ENCODE measurements around the gene GLRA1.

GLRA1 gene

DNA sequence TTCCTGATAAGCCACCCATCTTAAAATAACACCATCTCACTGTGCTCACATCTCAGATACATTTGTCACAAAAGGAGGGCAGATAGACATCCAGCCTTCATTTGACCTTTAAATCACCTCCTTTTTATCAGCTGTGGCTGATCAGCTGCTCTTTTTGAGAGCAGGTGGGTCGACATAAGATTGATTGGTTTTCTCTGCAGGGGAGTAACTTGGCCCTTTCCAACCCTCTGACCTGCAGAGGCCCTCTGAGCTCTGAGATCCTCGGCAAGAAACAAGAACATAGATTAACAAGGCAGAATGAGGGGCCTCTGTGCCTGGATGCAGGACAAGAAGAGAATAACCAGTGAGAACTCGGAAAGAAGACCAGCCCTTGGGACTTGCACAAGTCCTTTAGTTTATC, 33.5 kb upstream of the GLRA1 start:
- Histone ChIP-seq H3K27ac (ENCODE audit: low read depth, low read length, poor library complexity, severe bottlenecking) (no peak overlapping the region), H3K79me2 (ENCODE audit: insufficient read depth, low read length) (no peaks in the 10 kb centered on the region), H3K27me3 (ENCODE audit: insufficient read depth, low read length) (no peaks in the 10 kb centered on the region), H4K20me1 (ENCODE audit: insufficient read depth, low read length) (no peaks in the 10 kb centered on the region), H3K9me3 (ENCODE audit: low read length) (no peaks in the 10 kb centered on the region), H2AFZ (ENCODE audit: low read length) (no peak overlapping the region), H3K4me3 (ENCODE audit: low read depth, low read length, poor library complexity, severe bottlenecking) (no peak overlapping the region), H3K9me2 (ENCODE audit: low read depth, low read length) (no peaks in the 10 kb centered on the region), H3K9ac (ENCODE audit: low read length) (no peak overlapping the region), H3K4me1 (ENCODE audit: insufficient read depth, low read length, severe bottlenecking) (no peaks in the 10 kb centered on the region), H3K36me3 (ENCODE audit: insufficient read depth, low read length) (no peaks in the 10 kb centered on the region), H3F3A (ENCODE audit: insufficient read depth, low read length) (no peaks in the 10 kb centered on the region), H3K4me2 (ENCODE audit: low read length) (no peak overlapping the region)
- TF ChIP-seq, protein P1, sequence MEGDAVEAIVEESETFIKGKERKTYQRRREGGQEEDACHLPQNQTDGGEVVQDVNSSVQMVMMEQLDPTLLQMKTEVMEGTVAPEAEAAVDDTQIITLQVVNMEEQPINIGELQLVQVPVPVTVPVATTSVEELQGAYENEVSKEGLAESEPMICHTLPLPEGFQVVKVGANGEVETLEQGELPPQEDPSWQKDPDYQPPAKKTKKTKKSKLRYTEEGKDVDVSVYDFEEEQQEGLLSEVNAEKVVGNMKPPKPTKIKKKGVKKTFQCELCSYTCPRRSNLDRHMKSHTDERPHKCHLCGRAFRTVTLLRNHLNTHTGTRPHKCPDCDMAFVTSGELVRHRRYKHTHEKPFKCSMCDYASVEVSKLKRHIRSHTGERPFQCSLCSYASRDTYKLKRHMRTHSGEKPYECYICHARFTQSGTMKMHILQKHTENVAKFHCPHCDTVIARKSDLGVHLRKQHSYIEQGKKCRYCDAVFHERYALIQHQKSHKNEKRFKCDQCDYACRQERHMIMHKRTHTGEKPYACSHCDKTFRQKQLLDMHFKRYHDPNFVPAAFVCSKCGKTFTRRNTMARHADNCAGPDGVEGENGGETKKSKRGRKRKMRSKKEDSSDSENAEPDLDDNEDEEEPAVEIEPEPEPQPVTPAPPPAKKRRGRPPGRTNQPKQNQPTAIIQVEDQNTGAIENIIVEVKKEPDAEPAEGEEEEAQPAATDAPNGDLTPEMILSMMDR (IDR thresholded peaks at IDR 0.05; ENCODE audit: low read length), result no peak
- no peak for TF ChIP-seq EZH2 (IDR thresholded peaks at IDR 0.05; ENCODE audit: borderline replicate concordance, low read length)

DNA sequence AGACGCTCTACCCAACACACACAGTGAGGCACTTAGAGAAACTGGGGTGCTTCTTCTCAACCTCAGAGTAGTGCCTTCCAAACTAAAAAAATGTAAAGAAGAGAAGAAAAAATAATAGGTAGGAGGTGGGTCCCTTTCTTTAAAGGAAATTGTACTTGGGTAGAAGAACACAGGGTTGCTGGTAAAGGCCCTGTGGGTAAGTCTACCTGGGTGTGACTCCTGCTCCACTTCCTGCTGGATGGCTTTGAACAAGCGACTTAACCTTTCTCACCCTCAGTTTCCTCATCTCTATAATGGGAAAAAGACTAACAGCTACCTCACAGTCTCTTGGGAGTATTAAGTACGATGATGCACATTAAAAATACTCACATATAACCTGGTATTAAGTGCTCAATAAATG, 32.1 kb upstream of the GLRA1 start:
- Histone ChIP-seq H3K4me1 (ENCODE audit: insufficient read depth, low read length, severe bottlenecking) (no peaks in the 10 kb centered on the region), H3K4me2 (ENCODE audit: low read length) (no peak overlapping the region), H3K36me3 (ENCODE audit: insufficient read depth, low read length) (no peaks in the 10 kb centered on the region), H3K9me3 (ENCODE audit: low read length) (no peaks in the 10 kb centered on the region), H2AFZ (ENCODE audit: low read length) (no peak overlapping the region), H3K9ac (ENCODE audit: low read length) (no peak overlapping the region), H3K4me3 (ENCODE audit: low read depth, low read length, poor library complexity, severe bottlenecking) (no peak overlapping the region), H4K20me1 (ENCODE audit: insufficient read depth, low read length) (no peaks in the 10 kb centered on the region), H3K27ac (ENCODE audit: low read depth, low read length, poor library complexity, severe bottlenecking) (no peak overlapping the region), H3K9me2 (ENCODE audit: low read depth, low read length) (no peaks in the 10 kb centered on the region), H3F3A (ENCODE audit: insufficient read depth, low read length) (no peaks in the 10 kb centered on the region), H3K79me2 (ENCODE audit: insufficient read depth, low read length) (no peaks in the 10 kb centered on the region), H3K27me3 (ENCODE audit: insufficient read depth, low read length) (no peaks in the 10 kb centered on the region)
- TF ChIP-seq EZH2 (IDR thresholded peaks at IDR 0.05; ENCODE audit: borderline replicate concordance, low read length), result no peak
- TF ChIP-seq, protein P1 (IDR thresholded peaks at IDR 0.05; ENCODE audit: low read length), result no peak

DNA sequence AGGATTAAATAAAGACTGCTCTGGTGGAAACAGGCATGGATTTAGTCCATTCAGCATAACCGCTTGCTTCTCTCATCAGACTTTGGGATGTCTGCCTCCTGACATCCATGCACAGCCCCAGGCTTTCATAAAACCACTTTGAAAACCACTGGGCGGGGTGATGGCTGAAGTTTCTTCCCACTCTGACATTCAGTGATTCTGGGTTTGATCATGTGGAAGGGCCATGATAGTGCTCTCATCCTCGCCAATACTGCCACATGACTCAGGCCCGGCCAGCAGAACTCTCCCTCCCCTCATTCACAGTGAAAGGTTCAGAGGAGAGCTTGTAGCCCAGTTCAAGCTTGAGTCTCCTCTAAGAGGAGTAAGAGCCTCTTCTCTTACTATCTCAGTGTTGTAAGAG, 29.6 kb upstream of the GLRA1 start:
- no peaks in the 10 kb centered on the region for H3K9me3 ChIP-seq (ENCODE audit: low read length)
- no peak overlapping the region for H3K27ac ChIP-seq (ENCODE audit: low read depth, low read length, poor library complexity, severe bottlenecking)
- H3F3A ChIP-seq (ENCODE audit: insufficient read depth, low read length), result no peaks in the 10 kb centered on the region
- TF ChIP-seq EZH2 (IDR thresholded peaks at IDR 0.05; ENCODE audit: borderline replicate concordance, low read length), result no peak
- TF ChIP-seq, protein P1 (IDR thresholded peaks at IDR 0.05; ENCODE audit: low read length), result no peak
- no peaks in the 10 kb centered on the region for H4K20me1 ChIP-seq (ENCODE audit: insufficient read depth, low read length)
- H3K36me3 ChIP-seq (ENCODE audit: insufficient read depth, low read length), result no peaks in the 10 kb centered on the region
- no peaks in the 10 kb centered on the region for H3K4me1 ChIP-seq (ENCODE audit: insufficient read depth, low read length, severe bottlenecking)
- no peak overlapping the region for H3K4me3 ChIP-seq (ENCODE audit: low read depth, low read length, poor library complexity, severe bottlenecking)
- H3K9ac ChIP-seq (ENCODE audit: low read length), result no peak overlapping the region
- H3K4me2 ChIP-seq (ENCODE audit: low read length), result no peak overlapping the region
- H3K9me2 ChIP-seq (ENCODE audit: low read depth, low read length), result no peaks in the 10 kb centered on the region
- H2AFZ ChIP-seq (ENCODE audit: low read length), result no peak overlapping the region
- no peaks in the 10 kb centered on the region for H3K79me2 ChIP-seq (ENCODE audit: insufficient read depth, low read length)
- no peaks in the 10 kb centered on the region for H3K27me3 ChIP-seq (ENCODE audit: insufficient read depth, low read length)
